ENCODE data around the gene SLC39A11.

Gene SLC39A11

GRCh38 chr17:72804949-72805707 lies 287.4 kb downstream of the SLC39A11 start:
- no peak overlapping the region for H3K4me3 ChIP-seq (replicated peaks; ENCODE audit: low read depth, low read length)
- TF ChIP-seq, protein P1, sequence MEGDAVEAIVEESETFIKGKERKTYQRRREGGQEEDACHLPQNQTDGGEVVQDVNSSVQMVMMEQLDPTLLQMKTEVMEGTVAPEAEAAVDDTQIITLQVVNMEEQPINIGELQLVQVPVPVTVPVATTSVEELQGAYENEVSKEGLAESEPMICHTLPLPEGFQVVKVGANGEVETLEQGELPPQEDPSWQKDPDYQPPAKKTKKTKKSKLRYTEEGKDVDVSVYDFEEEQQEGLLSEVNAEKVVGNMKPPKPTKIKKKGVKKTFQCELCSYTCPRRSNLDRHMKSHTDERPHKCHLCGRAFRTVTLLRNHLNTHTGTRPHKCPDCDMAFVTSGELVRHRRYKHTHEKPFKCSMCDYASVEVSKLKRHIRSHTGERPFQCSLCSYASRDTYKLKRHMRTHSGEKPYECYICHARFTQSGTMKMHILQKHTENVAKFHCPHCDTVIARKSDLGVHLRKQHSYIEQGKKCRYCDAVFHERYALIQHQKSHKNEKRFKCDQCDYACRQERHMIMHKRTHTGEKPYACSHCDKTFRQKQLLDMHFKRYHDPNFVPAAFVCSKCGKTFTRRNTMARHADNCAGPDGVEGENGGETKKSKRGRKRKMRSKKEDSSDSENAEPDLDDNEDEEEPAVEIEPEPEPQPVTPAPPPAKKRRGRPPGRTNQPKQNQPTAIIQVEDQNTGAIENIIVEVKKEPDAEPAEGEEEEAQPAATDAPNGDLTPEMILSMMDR (IDR thresholded peaks at IDR 0.05; ENCODE audit: low read depth, low read length, missing control alignments) = no peak
- DNase-seq (ENCODE audit: extremely low read depth, low read depth) = no peak

GRCh38 chr17:72802726-72803125 lies 289.8 kb downstream of the SLC39A11 start:
- H3K4me3 ChIP-seq (replicated peaks; ENCODE audit: low read depth, low read length) = no peak overlapping the region
- DNase-seq (ENCODE audit: extremely low read depth, low read depth) = no peak
- TF ChIP-seq, protein P1 (IDR thresholded peaks at IDR 0.05; ENCODE audit: low read depth, low read length, missing control alignments) = no peak

GRCh38 chr17:72797142-72797541 lies 295.3 kb downstream of the SLC39A11 start:
- H3K4me3 ChIP-seq (replicated peaks; ENCODE audit: low read depth, low read length) = no peak overlapping the region
- TF ChIP-seq, protein P1 (IDR thresholded peaks at IDR 0.05; ENCODE audit: low read depth, low read length, missing control alignments) = no peak
- no peak for DNase-seq (ENCODE audit: extremely low read depth, low read depth)

- H3K4me3 ChIP-seq (replicated peaks; ENCODE audit: low read depth, low read length) = no peak overlapping the region
- no peak for DNase-seq (ENCODE audit: extremely low read depth, low read depth)
- TF ChIP-seq, protein P1 (IDR thresholded peaks at IDR 0.05; ENCODE audit: low read depth, low read length, missing control alignments) = no peak
Measured at GRCh38 chr17:72795941-72796340, 296.5 kb downstream of the SLC39A11 start.

- no peak for DNase-seq (ENCODE audit: extremely low read depth, low read depth)
- TF ChIP-seq, protein P1 (IDR thresholded peaks at IDR 0.05; ENCODE audit: low read depth, low read length, missing control alignments) = no peak
- no peak overlapping the region for H3K4me3 ChIP-seq (replicated peaks; ENCODE audit: low read depth, low read length)
Measured at GRCh38 chr17:72794152-72794551, 298.3 kb downstream of the SLC39A11 start.

GRCh38 chr17:72792771-72793170 lies 299.7 kb downstream of the SLC39A11 start:
- DNase-seq (ENCODE audit: extremely low read depth, low read depth) = no peak
- H3K4me3 ChIP-seq (replicated peaks; ENCODE audit: low read depth, low read length) = no peak overlapping the region
- TF ChIP-seq, protein P1 (IDR thresholded peaks at IDR 0.05; ENCODE audit: low read depth, low read length, missing control alignments) = no peak

- H3K4me3 ChIP-seq (replicated peaks; ENCODE audit: low read depth, low read length) = no peak overlapping the region
- DNase-seq (ENCODE audit: extremely low read depth, low read depth) = no peak
- TF ChIP-seq, protein P1 (IDR thresholded peaks at IDR 0.05; ENCODE audit: low read depth, low read length, missing control alignments) = no peak
Measured at GRCh38 chr17:72790190-72790589, 302.3 kb downstream of the SLC39A11 start.
